MM.1S (cell line): ENCODE data around the gene MRPL45.

Source experiments
- DNase-seq: peaks from one replicate; pipeline ENCODE4 v3.0.0-alpha.2; 2015
- H2AFZ ChIP-seq: fragments of 300-600 bp; sonication (generic); 2 replicates; pipeline ENCODE4 v1.6.0; 2016; ENCODE audit warnings: antibody characterized with exemption, low read length
- H3F3A ChIP-seq: fragments of 300-600 bp; sonication (generic); 2 replicates; pipeline ENCODE4 v1.6.1; 2016; ENCODE audit warnings: mild to moderate bottlenecking, antibody characterized with exemption, low read length, moderate library complexity, mixed read lengths; ENCODE audit not compliant: insufficient read depth
- H3K27ac ChIP-seq: fragments of 300-600 bp; sonication (generic); 2 replicates; pipeline ENCODE4 v1.5.1; 2016; ENCODE audit warnings: mild to moderate bottlenecking, low read length
- H3K27me3 ChIP-seq: fragments of 300-600 bp; sonication (generic); replicated peaks from 2 replicates; pipeline ENCODE4 v1.6.0; 2016; ENCODE audit warnings: low read length; ENCODE audit not compliant: insufficient read depth
- H3K36me3 ChIP-seq: fragments of 300-600 bp; sonication (generic); replicated peaks from 2 replicates; pipeline ENCODE4 v1.6.1; 2016; ENCODE audit warnings: mild to moderate bottlenecking, low read length, mixed read lengths; ENCODE audit not compliant: insufficient read depth
- H3K4me1 ChIP-seq: fragments of 300-600 bp; sonication (generic); 2 replicates; pipeline ENCODE4 v1.6.1; 2016; ENCODE audit warnings: low read length, mixed read lengths
- H3K4me2 ChIP-seq: fragments of 300-600 bp; sonication (generic); 2 replicates; pipeline ENCODE4 v1.6.0; 2016; ENCODE audit warnings: low read depth, low read length
- H3K4me3 ChIP-seq: fragments of 300-600 bp; sonication (generic); 2 replicates; pipeline ENCODE4 v1.5.1; 2016; ENCODE audit warnings: low read length, mixed read lengths
- H3K79me2 ChIP-seq: fragments of 300-600 bp; sonication (generic); 2 replicates; pipeline ENCODE4 v1.6.1; 2016; ENCODE audit warnings: mixed run types, low read length, mixed read lengths
- H3K9ac ChIP-seq: fragments of 300-600 bp; sonication (generic); 2 replicates; pipeline ENCODE4 v1.6.1; 2016; ENCODE audit warnings: low read length, mixed read lengths
- H3K9me2 ChIP-seq: fragments of 300-600 bp; sonication (generic); replicated peaks from 2 replicates; pipeline ENCODE4 v1.6.1; 2016; ENCODE audit warnings: mild to moderate bottlenecking, low read length, mixed read lengths; ENCODE audit not compliant: insufficient read depth
- H3K9me3 ChIP-seq: fragments of 300-600 bp; sonication (generic); replicated peaks from 2 replicates; pipeline ENCODE4 v1.6.1; 2016; ENCODE audit warnings: mild to moderate bottlenecking, low read length, mixed read lengths; ENCODE audit not compliant: insufficient read depth
- H4K20me1 ChIP-seq: fragments of 300-600 bp; sonication (generic); 2 replicates; pipeline ENCODE4 v1.6.1; 2016; ENCODE audit warnings: mild to moderate bottlenecking, low read length, moderate library complexity, mixed read lengths; ENCODE audit not compliant: insufficient read depth
- CTCF ChIP-seq: fragments of 300-600 bp; sonication (generic); IDR thresholded peaks from 2 replicates; pipeline ENCODE4 v1.5.1; 2016; ENCODE audit warnings: antibody characterized with exemption, low read length, mixed read lengths
- EZH2 ChIP-seq: fragments of 300-600 bp; sonication (generic); optimal IDR thresholded peaks from 2 replicates; pipeline ENCODE3; 2017; ENCODE audit warnings: low read depth, mild to moderate bottlenecking, antibody characterized with exemption, low read length, mixed read lengths
- EZH2phosphoT487 ChIP-seq: fragments of 300-600 bp; sonication (generic); IDR thresholded peaks from 2 replicates; pipeline ENCODE4 v1.6.1; 2018; ENCODE audit warnings: antibody characterized with exemption, low read length

MRPL45 gene

GRCh38 chr17:38322156-38322779 lies 25.3 kb downstream of the MRPL45 start:
- Histone ChIP-seq H3K9me2 (no peaks in the 10 kb centered on the region), H3K27ac (no peak overlapping the region), H3K9ac (no peak overlapping the region), H3K9me3 (no peaks in the 10 kb centered on the region), H3K4me2 (no peak overlapping the region), H2AFZ (no peak overlapping the region), H3K4me1 (no peaks in the 10 kb centered on the region), H3K4me3 (no peak overlapping the region), H3K27me3 (no peaks in the 10 kb centered on the region), H3K36me3 (peaks cover 3% of the 10 kb centered on the region; the same call in 1 of the 2 replicates), H4K20me1 (no peaks in the 10 kb centered on the region), H3K79me2 (no peaks in the 10 kb centered on the region), H3F3A (no peaks in the 10 kb centered on the region)
- no peak for TF ChIP-seq EZH2phosphoT487
- TF ChIP-seq CTCF: peak; percentile 48
- DNase-seq: peak; percentile 41

- no peak overlapping the region for H3K4me2 ChIP-seq
- no peaks in the 10 kb centered on the region for H3K27me3 ChIP-seq
- no peak overlapping the region for H2AFZ ChIP-seq
- H3K9me2 ChIP-seq: no peaks in the 10 kb centered on the region
- H3K79me2 ChIP-seq: no peaks in the 10 kb centered on the region
- no peak for TF ChIP-seq EZH2phosphoT487
- no peak for TF ChIP-seq CTCF
- no peak for TF ChIP-seq EZH2
- H3F3A ChIP-seq: no peaks in the 10 kb centered on the region
- no peaks in the 10 kb centered on the region for H3K4me1 ChIP-seq
- H3K9ac ChIP-seq: no peak overlapping the region
- H3K27ac ChIP-seq: no peak overlapping the region
- no peaks in the 10 kb centered on the region for H4K20me1 ChIP-seq
- no peak overlapping the region for H3K4me3 ChIP-seq
- H3K36me3 ChIP-seq: peaks cover 3% of the 10 kb centered on the region; the same call in 1 of the 2 replicates
- DNase-seq: no peak
- H3K9me3 ChIP-seq: no peaks in the 10 kb centered on the region
These were observed 25.9 kb downstream of the MRPL45 start for GRCh38 chr17:38322897-38323296.

DNA sequence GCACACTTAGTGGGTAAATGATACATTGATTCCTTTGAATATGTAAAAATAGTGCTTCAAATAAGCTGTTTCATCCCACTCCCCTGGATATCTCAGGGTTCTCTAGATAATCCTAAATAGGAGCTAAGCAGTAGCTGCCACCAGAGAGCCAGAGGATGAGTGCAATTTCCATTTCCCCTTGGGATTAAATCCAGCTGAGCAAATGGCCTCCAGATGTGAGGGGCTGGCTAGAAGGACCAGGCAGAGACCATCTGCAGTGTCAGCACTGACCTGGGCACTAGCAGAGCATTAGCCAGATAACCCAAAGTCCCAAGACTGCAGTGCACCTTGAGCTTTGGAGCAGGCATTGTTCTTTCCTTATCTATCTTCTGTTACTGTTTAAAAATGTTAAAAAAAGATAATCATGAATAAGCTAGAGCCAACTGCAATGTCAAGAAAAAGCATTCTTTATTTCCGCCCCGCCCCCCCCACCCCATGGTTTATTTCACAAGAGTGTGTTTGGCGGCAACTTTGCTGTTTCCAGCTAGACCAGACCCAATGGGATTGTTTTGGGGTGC lies 27.3 kb downstream of the MRPL45 start:
- Histone ChIP-seq H3K4me2 (no peak overlapping the region), H3K79me2 (no peaks in the 10 kb centered on the region), H3K9ac (no peak overlapping the region), H3K9me2 (no peaks in the 10 kb centered on the region), H3F3A (no peaks in the 10 kb centered on the region), H3K27ac (no peak overlapping the region), H3K27me3 (no peaks in the 10 kb centered on the region), H3K4me1 (no peaks in the 10 kb centered on the region), H4K20me1 (no peaks in the 10 kb centered on the region), H3K4me3 (no peak overlapping the region), H3K36me3 (peaks cover 3% of the 10 kb centered on the region; the same call in 1 of the 2 replicates), H2AFZ (no peak overlapping the region), H3K9me3 (no peaks in the 10 kb centered on the region)
- TF ChIP-seq EZH2phosphoT487 (no peak), EZH2 (no peak), CTCF (no peak)
- no peak for DNase-seq
